Pancreas (tissue), 10 donors: ENCODE results near the gene TEPSIN. TPM values are rescaled to one million over a fixed set of nuclear protein-coding genes. Genes with fewer than 3 reads are reported as not detected.
A peak's percentile ranks its signal among the peaks of the same experiment; 100 is the strongest.

ENCODE experiments used
- ATAC-seq, 4 donors: fragments of 200-7000 bp; cut with Tn5 transposase; one replicate each; pipeline versions ENCODE4 v1.8.0 to v1.9.1; 2020; ENCODE audit warnings: mild to moderate bottlenecking in 4 of 4, moderate library complexity in 4 of 4
- DNase-seq, 6 donors: peaks; one replicate each; pipeline ENCODE4 v3.0.0-alpha.2; 2020
- FAIRE-seq: peaks from 2 replicates; lab custom pipeline; 2012; peaks lifted over from hg19 to GRCh38; lab: Jason Lieb, UNC
- H3K27ac ChIP-seq, 4 donors: fragments of 200-600 bp; sonication (generic); 1 replicate in 3 of 4; 2 replicates in 1 of 4; pipeline versions ENCODE4 v1.5.0 to v1.8.0; 2020
- H3K27me3 ChIP-seq, 4 donors: fragments of 200-600 bp; one replicate each; pipeline ENCODE4 v1.8.0; 2021
- H3K36me3 ChIP-seq, 3 donors: fragments of 200-600 bp; sonication (generic) in 1 of 3; one replicate each; pipeline versions ENCODE4 v1.5.0 to v1.8.0; 2020 to 2021
- H3K4me1 ChIP-seq, 3 donors: fragments of 200-600 bp; one replicate each; pipeline ENCODE4 v1.8.0; 2021
- H3K4me3 ChIP-seq, 4 donors: fragments of 200-600 bp; sonication (generic) in 2 of 4; one replicate each; pipeline versions ENCODE4 v1.5.0 to v1.8.0; 2020 to 2021
- H3K9me3 ChIP-seq, 4 donors: fragments of 200-600 bp; one replicate each; pipeline ENCODE4 v1.8.0; 2021
- WGBS, 2 donors: extraction: QIAGEN DNeasy Blood & Tissue Kit; methylation state at CpG; one replicate each; pipeline ENCODE4 v1.1.7; 2013; 5-methylcytosine and 5-hydroxymethylcytosine counted together
- intact Hi-C, 3 donors: fragments of 100-400 bp; cut with DNase I; formaldehyde crosslinking; loops; one replicate each; pipeline versions ENCODE4 v1.11.1 to v1.14.2; 2022
- polyA plus RNA-seq, 2 donors: library from polyadenylated mRNA; stranded (reverse); fragments of 200-250 nt; gene quantifications; one replicate each; pipeline ENCODE4 v1.2.3, GENCODE V29; 2013
- total RNA-seq, 6 donors: library from RNA; stranded (reverse); fragmentation: NEBNext Ultra II Directional in 4 of 6; extraction: Animal tissue kit (Norgen Biotek cat#: 25700) in 4 of 6; gene quantifications; one replicate each; pipeline versions ENCODE4 v1.2.1 to v1.2.4, GENCODE V29; 2021 to 2023
- TF ChIP-seq, protein P1 (sequence below), 4 donors: fragments of 200-600 bp; sonication (generic) in 3 of 4; IDR thresholded peaks; one replicate each; pipeline versions ENCODE4 v1.5.0 to v1.8.0; 2021; ENCODE audit warnings: antibody characterized with exemption in 4 of 4
- donor health status: healthy with polysubstance abuse.
- donor health status: DM: no; HTN: no; CAD: no; lungs with moderate emphysema.
- donor health status: DM: no; HTN: no; CAD: no.
- donor health status: control.
- donor health status: control.
- donor health status: Bipolar disorder and iron deficiency.
- donor health status: DM: yes; HTN: yes; CAD: no.
- donor health status: DM: no; HTN: no; CAD: no.
- donor health status: DM: no; HTN: no; CAD: no.
- donor health status: DM: yes; HTN: yes; CAD: no.

TEPSIN gene
- total and polyA plus RNA-seq, 8 donors, result 13.8 to 98.5 (median 18.9) TPM

- no peaks in the 10 kb centered on the region for H3K9me3 ChIP-seq
- no peaks in the 10 kb centered on the region for H3K4me1 ChIP-seq
- no peak for ATAC-seq
- 93% methylated on average over 50 of the region's 50 CpGs for WGBS, 2 donors
- intact Hi-C loops, result no loop called here
- TF ChIP-seq, protein P1, sequence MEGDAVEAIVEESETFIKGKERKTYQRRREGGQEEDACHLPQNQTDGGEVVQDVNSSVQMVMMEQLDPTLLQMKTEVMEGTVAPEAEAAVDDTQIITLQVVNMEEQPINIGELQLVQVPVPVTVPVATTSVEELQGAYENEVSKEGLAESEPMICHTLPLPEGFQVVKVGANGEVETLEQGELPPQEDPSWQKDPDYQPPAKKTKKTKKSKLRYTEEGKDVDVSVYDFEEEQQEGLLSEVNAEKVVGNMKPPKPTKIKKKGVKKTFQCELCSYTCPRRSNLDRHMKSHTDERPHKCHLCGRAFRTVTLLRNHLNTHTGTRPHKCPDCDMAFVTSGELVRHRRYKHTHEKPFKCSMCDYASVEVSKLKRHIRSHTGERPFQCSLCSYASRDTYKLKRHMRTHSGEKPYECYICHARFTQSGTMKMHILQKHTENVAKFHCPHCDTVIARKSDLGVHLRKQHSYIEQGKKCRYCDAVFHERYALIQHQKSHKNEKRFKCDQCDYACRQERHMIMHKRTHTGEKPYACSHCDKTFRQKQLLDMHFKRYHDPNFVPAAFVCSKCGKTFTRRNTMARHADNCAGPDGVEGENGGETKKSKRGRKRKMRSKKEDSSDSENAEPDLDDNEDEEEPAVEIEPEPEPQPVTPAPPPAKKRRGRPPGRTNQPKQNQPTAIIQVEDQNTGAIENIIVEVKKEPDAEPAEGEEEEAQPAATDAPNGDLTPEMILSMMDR (IDR thresholded peaks at IDR 0.05), result no peak
- H3K36me3 ChIP-seq, result peaks cover 5 to 67% (median 16%) of the 10 kb centered on the region in 3 donors
- H3K27me3 ChIP-seq, result no peaks in the 10 kb centered on the region
- no peak for FAIRE-seq
- DNase-seq, result peak in 1 of 6 donors; percentile 54
- H3K27ac ChIP-seq, result no peak overlapping the region
- no peak overlapping the region for H3K4me3 ChIP-seq
Measured at GRCh38 chr17:81279278-81280275, 40.7 kb upstream of the TEPSIN start.

- TF ChIP-seq, protein P1 (IDR thresholded peaks at IDR 0.05), result no peak
- Histone ChIP-seq H3K36me3 (peaks cover 5 to 72% (median 16%) of the 10 kb centered on the region in 3 donors), H3K9me3 (no peaks in the 10 kb centered on the region), H3K27me3 (no peaks in the 10 kb centered on the region), H3K27ac (no peak overlapping the region), H3K4me3 (no peak overlapping the region), H3K4me1 (no peaks in the 10 kb centered on the region)
- intact Hi-C loops, result no loop called here
- WGBS, 2 donors, result 92 to 93% methylated on average over 8 of the region's 8 CpGs
- ATAC-seq (no peak), FAIRE-seq (no peak), DNase-seq (peak in 1 of 6 donors; percentile 54)
Measured at GRCh38 chr17:81278831-81279230, 40.0 kb upstream of the TEPSIN start.

GRCh38 chr17:81277946-81278693, 39.3 kb upstream of the TEPSIN start:
- TF ChIP-seq, protein P1 (IDR thresholded peaks at IDR 0.05), result no peak
- Histone ChIP-seq H3K27ac (no peak overlapping the region), H3K9me3 (no peaks in the 10 kb centered on the region), H3K4me3 (no peak overlapping the region), H3K36me3 (peaks cover 5 to 76% (median 14%) of the 10 kb centered on the region in 3 donors), H3K27me3 (no peaks in the 10 kb centered on the region), H3K4me1 (no peaks in the 10 kb centered on the region)
- DNase-seq (peak in 2 of 6 donors; percentile 31 to 43), ATAC-seq (peak in 1 of 4 donors; percentile 8), FAIRE-seq (no peak)
- intact Hi-C loops, result no loop called here
- WGBS, 2 donors, result 92 to 96% methylated on average over 20 of the region's 20 CpGs

GRCh38 chr17:81277421-81277820, 38.6 kb upstream of the TEPSIN start:
- ATAC-seq (peak in 3 of 4 donors; percentile 15 to 43 (median 25)), FAIRE-seq (no peak), DNase-seq (peak in 2 of 6 donors; percentile 30 to 67)
- Histone ChIP-seq H3K36me3 (peaks cover 5 to 77% (median 12%) of the 10 kb centered on the region in 3 donors), H3K4me3 (no peak overlapping the region), H3K4me1 (no peaks in the 10 kb centered on the region), H3K27ac (no peak overlapping the region), H3K9me3 (no peaks in the 10 kb centered on the region), H3K27me3 (no peaks in the 10 kb centered on the region)
- 77 to 78% methylated on average over 16 to 18 of the region's 18 CpGs for WGBS, 2 donors
- TF ChIP-seq, protein P1 (IDR thresholded peaks at IDR 0.05), result no peak
- intact Hi-C loops, result no loop called here
